ENCODE data around the gene VPS26A.

VPS26A gene

GRCh38 chr10:69123747-69124562 is at the start of gene VPS26A:
Gene VPS26A, plus strand, starts transcription at chr10:69124178. Its CDS starts 100 bp downstream, at chr10:69124278.
- DNase-seq, result peak; percentile 97 to 99

- DNase-seq, result no peak
Observed at GRCh38 chr10:69074532-69074931, 49.4 kb upstream of the VPS26A start.

- no peak for DNase-seq
Observed at GRCh38 chr10:69075431-69075830, 48.5 kb upstream of the VPS26A start.

GRCh38 chr10:69078311-69078710 is 45.7 kb upstream of the VPS26A start:
- no peak for DNase-seq

GRCh38 chr10:69080226-69080625 is 43.8 kb upstream of the VPS26A start:
- no peak for DNase-seq

GRCh38 chr10:69086001-69086509 is 37.9 kb upstream of the VPS26A start:
- DNase-seq, result no peak

GRCh38 chr10:69087590-69088470 is 36.1 kb upstream of the VPS26A start, which contains the start of gene SRGN:
Gene SRGN, plus strand, starts transcription at chr10:69088103. Its CDS starts 55 bp downstream, at chr10:69088158.
- DNase-seq, result peak; percentile 52 to 90

GRCh38 chr10:69088471-69088769 is 35.6 kb upstream of the VPS26A start:
- DNase-seq, result no peak

- peak in 1 of 2 donors; percentile 76 for DNase-seq
Observed at GRCh38 chr10:69088801-69089501, 35.0 kb upstream of the VPS26A start.

GRCh38 chr10:69089638-69090599 is 34.1 kb upstream of the VPS26A start:
- DNase-seq, result no peak

- DNase-seq, result no peak
Observed at GRCh38 chr10:69090685-69091084, 33.3 kb upstream of the VPS26A start.

GRCh38 chr10:69091143-69091651 is 32.8 kb upstream of the VPS26A start:
- DNase-seq, result peak in 1 of 2 donors; percentile 19

- DNase-seq, result peak in 1 of 2 donors; percentile 84
Observed at GRCh38 chr10:69092959-69093850, 30.8 kb upstream of the VPS26A start.

GRCh38 chr10:69093933-69094332 is 30.0 kb upstream of the VPS26A start:
- DNase-seq, result no peak

GRCh38 chr10:69096045-69096444 is 27.9 kb upstream of the VPS26A start:
- DNase-seq, result no peak

GRCh38 chr10:69097729-69098128 is 26.2 kb upstream of the VPS26A start:
- DNase-seq, result no peak

- DNase-seq, result no peak
Observed at GRCh38 chr10:69100136-69100872, 23.7 kb upstream of the VPS26A start.

GRCh38 chr10:69101451-69102095 is 22.4 kb upstream of the VPS26A start:
- DNase-seq, result peak; percentile 28 to 42

- DNase-seq, result no peak
Observed at GRCh38 chr10:69102440-69102839, 21.5 kb upstream of the VPS26A start.

All from bone marrow (tissue), 2 donors.